ENCODE measurements around the gene NCF1. TPM values are rescaled to one million over a fixed set of nuclear protein-coding genes. Genes with fewer than 3 reads are reported as not detected.

The NCF1 gene
- 1.6 TPM for total RNA-seq

DNA sequence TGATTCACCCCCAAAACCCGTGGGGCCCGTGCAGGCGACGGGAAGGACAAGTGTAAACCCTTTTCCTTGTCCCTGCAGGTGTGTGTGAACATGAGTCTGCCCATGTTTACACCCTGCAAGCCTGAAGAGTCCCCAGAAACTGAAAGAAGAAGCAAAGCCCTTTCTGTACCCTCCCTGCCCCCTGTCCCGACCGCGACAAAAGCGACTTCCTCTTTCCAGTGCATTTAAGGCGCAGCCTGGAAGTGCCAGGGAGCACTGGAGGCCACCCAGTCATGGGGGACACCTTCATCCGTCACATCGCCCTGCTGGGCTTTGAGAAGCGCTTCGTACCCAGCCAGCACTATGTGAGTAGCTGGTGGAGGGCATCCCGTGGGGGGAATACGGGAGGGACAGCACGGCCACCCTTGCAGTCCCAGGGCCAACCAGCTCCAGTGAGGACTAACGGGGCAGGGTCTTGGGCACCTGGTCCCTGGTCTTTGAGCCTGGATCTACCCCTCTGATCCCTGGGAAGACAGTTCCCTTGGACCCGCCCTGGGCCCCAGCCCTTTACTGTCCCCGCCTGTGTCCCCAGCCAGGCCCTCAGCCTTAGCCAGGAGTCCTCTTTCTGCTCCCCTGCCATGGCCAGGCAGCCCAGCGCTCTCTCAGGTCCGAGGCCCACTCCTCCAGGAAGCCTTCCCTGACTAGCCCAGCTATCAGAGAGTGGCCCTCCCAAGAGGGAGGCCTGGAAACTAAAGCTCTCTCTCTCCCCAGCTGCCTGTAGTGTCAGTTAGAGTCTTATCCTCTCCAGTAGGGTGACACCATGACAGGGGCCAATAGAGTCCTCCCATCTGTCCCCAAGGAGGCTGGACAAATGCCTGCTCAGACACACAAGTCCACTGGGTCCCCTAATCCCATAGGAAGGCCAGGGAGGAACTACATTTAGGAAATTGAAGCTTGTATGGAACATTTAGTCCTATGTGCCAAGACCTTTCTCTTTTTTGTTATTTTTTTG is at the start of gene NCF1:
Gene NCF1, plus strand, starts transcription at position 252 of the 991 bp plus-strand sequence. Its CDS starts 21 bp downstream, at position 273.

Other genes starting within 250 kb of the NCF1 start
- 388 TPM for gene GTF2I, start 116.3 kb upstream of the NCF1 start, total RNA-seq
- gene GTF2IRD2, start 77.6 kb downstream of the NCF1 start, total RNA-seq, result 25.9 TPM
- 36.3 TPM for gene CASTOR2, start 190.7 kb downstream of the NCF1 start, total RNA-seq

Measured in camera-type eye (tissue), 1 donor.